Measurements from ENCODE around the gene CD69.
A peak's percentile ranks its signal among the peaks of the same experiment; 100 is the strongest.

Gene CD69

DNA sequence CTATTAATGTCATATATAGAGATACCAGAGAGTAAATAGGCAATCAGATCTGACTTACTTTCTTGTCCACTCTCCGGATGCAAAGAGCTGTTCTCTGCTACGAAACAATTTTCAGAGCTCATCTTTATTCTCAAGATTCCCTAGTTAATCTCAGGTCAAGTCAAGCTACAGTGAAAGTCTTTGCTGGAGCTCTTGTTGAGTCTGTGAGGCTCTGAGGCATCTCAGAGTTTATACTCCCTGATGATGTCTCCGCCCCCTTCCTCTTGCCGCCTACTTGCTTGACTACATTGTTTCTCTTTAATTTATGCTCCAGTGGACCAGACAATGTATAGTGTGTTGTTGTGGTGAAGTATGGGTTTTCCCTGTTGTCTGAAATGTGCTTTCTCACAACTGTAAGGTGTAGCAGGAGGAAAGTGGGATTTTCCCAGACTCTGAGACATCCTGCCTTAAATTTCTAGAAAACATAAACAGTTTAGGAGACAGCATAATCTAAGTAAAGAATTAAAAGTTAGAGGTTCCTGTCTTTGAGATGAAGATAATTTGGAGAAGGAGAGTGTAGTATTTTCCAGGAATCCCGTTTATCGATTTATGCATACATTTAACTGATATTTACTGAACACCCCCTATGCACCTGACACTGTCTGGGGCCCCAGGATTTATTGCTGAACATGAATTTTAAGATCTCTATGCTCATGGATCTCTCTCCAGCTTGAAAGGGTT lies at the start of gene CD69:
Gene CD69 (minus strand): TSS at position 203 of the 720 bp plus-strand sequence. CDS start 81 bp downstream, at position 122.
- no peak for DNase-seq

DNA sequence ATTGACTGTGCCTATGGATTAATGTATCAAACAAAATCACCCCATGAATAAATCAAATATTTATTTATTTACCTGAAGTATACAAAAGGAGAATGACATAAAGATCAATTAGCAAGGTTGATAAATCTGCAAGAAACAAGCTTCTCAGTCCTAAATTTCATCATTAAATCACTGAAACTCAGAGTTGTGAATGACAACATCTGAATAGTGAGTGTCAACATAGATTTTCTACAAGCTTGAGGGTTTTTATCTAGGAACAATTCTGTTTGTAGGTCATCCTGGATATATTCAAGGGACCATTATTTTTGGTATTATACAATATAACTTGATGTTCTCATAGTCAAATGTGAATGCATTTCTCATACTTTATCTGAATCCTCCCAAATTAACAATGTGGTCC lies 49.2 kb upstream of the CD69 start:
- DNase-seq, result no peak

DNA sequence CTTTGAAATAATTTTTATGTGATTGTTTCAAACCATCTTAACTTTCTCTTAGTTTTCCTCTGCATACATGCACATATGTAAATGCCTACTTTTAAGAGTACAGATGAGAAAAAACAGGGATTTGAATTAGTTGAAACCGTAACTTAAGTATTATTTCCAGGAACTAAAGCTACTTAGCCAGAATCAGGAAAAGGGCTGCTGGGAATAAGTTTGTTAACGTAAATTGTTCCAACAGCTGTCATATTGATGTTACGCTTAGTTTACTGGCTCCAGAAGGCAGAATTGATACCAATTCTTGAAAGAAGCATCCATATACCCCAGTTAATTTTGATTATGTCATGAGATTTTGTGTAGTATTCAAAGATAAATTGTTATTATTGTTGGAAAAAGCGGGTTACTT lies 48.6 kb upstream of the CD69 start:
- DNase-seq, result no peak

DNA sequence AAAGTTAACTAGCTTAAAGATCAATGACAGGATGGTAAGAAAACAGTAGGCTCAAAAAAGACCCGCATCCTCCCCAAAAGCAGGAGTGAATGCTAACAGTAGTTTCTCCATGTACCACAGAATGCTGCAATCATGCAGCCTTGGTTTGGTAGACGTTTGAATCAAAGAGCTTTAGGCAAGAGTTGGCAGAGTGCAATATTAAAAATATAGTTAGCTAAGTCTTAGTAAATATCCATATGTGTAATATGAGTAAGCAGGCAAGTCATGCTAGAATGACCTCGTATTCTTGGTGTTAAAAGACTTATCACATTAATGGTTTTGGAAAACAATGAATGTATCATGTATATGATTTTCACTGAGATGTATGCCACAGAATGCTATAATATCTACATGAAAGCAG lies 47.8 kb upstream of the CD69 start:
- no peak for DNase-seq

DNA sequence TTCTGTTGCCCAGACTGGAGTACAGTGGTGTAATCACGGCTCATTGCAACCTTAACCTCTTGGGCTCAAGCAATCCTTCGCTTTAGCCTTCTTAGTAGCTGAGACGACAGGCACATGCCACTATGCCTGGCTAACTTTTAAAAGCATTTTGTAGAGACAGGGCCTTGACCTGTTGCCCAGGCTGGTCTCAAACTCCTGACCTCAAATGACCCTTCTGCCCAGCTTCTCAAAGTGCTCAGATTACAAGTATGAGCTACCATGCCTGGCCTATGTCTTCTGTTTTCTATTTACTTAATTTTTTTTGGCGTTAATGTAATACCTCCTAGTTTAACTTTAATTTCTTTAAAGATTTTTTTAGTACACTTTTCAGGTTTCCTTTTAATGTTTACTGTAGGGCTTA lies 46.0 kb upstream of the CD69 start:
- no peak for DNase-seq

DNA sequence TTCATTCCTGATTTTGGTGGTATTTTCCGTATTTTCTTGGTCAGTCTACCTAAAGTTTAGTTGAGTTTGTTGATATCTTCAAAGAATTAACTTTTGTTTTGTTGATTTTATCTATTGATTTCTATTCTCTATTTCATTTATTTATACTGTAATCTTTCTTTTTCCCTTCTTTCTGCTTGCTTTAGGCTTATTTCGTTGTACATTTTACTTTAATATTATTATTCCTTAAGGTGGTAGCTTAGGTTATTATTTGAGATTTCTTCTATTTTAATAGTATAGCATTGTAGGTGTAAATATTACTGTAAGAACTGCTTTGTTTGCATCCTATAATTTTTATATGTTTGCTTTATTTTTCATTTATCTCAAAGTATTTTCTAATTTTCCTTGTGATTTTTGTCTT lies 45.2 kb upstream of the CD69 start:
- DNase-seq, result no peak

DNA sequence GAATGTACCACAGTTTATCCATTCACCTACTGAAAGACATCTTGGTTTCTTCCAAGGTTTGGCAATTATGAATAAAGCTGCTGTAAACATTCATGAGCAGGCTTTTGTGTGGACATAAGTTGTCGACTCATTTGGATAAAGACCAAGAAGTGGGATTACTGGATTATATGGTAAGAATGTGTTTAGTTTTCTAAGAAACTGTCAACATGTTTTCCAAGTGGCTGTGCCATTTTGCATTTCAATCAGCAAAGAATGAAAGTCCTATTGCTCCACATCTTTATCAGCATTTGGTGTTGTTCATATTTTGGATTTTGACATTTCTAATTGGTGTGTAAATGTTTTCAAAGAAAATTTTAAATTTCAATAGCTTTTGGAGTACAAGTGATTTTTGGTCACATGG lies 39.3 kb upstream of the CD69 start:
- DNase-seq, result no peak

DNA sequence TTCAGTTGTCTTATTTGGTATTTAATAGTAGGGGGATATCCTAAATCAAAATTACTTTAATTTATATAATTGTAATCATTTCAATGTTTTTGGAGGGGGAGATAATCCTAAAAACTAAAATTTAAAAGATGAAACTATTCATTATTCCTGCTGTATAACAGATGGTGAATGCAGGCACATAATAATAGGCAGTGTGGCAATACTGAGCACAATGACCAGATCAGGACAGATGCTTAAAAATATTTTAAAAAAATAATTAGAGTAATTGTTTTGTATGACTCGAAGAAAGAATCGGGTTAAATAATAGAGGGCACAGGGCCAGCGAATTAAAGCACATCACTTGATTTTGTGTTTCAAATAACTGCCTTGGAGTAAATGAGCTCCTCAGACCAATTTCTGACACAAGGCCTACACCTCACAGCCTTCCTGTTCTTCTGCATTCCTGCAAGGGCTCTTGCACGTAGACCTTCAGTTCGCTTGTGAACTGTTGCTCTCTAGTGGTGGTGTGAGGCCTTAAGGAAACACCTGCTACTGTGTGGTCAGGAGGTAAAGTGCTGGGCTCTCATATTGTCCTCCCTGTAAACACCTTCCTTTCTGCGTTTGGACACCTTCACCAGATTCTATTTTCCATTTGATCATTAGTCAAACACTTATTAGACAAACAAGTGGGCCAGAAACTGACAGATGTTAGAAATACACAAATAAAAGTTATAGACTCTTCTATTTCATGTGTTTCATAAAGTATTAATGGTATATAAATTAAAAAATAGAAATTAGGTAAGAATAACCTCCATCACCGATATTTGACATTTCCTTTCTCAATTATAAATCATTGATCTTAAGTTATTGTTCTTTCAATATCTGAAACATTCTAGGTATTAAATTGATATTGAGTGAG lies 37.3 kb upstream of the CD69 start:
- peak; percentile 15 for DNase-seq

DNA sequence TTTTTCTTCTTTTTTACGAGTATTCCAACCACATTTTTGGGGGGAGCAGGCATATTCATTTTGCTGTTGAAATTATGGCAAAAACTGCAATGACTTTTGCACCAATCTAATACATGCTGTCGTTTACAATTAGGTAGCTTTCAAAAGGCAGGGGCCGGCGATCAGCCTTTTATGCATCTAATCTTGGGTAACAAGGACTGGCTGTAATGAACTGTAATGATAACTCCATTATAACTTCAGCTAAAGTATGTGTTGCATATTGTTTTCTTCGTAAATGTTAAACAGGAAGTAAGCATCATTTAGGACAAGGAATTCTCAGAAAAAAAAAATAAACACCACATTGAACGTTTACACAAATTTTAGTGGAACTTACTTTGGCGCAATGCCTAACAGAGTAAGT lies 36.3 kb upstream of the CD69 start:
- DNase-seq, result no peak

DNA sequence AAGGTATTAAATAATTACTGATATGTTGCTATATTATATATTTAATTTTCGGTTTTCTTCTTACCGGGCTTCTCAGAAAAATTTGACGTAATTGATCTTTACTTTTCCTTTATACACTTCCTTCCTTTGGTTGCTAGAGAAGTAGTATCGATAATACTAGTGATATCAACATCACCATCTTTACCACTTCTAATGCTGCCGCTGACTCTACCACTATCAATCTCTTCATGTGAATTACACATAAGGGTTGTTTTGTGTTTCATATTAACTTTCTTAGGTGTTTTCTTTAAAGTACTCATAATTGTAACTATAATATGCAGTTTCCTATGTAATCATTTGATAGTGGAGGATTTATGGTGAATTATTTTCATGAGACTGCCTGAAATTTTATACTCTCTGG lies 35.6 kb upstream of the CD69 start:
- DNase-seq, result no peak

DNA sequence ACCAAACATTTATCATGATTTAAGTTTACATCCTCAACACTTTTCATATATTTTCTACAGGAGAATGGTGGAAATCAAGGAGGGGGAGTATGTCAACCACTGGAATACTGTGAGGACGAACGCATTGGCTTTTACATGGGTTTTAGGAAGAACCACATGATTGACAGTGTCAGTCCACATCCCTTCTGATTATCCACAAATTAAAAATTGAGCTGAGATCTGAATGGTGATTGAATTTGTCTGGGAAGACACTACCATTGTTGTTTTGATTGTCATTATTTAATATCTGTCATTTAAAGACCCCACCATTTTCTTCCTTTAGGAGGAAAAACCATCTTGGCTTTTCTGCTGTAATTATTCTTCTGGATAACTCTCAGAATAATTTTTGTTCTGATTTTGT lies 35.2 kb upstream of the CD69 start:
- no peak for DNase-seq

DNA sequence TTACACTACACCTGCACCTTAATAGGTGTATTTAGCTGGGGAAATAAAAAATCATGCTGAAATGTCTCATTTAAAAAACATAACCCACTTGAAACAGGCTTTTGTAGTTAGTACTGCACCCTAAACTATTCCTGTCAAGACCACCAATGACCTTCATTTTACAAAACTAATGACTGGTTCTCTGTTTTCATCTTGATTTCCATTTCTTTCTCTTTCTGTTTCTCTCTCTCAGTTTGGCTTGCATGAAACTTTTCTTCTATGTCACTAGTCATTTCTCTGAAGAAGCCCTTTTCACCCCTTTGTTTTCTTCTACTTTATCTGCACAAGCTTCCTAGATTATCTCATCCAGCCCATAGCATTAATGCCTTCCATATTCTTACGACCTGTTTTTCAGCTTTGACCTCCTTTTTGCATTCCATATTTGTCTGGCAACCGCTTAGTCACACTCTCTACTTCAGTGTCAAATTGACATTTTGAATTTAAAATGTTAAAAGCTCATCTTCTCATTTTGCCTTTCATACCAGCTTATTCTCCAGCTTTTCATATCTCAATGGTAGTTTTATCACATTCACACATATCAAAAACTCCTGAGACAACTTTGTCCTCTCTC lies 33.9 kb upstream of the CD69 start:
- no peak for DNase-seq

DNA sequence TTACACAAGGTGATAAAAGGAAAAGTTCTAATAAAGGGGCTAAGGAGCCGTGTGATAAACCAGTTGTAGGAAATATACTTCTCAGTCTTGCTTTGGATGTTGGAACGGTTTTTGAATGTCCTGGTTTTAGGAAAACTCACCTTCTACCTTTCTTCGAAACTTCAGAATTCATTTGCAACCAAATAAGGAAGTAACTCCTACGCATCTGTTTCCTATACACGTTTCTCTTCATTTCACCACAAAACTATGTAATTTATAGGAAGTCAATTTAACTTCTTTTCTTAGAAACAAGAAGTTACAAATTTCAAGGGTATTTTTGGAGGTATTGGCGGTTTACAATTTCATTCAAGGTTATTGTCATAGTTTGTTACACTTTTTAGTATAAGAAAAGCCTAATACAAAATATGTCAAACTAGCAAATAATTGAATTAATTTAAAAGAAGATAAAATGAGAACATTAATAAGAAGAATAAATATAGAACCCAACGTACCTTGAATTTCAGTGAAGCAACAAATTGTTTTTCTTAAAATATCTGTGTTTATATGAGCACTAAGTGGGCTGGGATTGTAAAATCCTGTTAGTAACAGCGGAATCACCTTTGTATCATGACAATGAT lies 33.2 kb upstream of the CD69 start:
- DNase-seq, result no peak

DNA sequence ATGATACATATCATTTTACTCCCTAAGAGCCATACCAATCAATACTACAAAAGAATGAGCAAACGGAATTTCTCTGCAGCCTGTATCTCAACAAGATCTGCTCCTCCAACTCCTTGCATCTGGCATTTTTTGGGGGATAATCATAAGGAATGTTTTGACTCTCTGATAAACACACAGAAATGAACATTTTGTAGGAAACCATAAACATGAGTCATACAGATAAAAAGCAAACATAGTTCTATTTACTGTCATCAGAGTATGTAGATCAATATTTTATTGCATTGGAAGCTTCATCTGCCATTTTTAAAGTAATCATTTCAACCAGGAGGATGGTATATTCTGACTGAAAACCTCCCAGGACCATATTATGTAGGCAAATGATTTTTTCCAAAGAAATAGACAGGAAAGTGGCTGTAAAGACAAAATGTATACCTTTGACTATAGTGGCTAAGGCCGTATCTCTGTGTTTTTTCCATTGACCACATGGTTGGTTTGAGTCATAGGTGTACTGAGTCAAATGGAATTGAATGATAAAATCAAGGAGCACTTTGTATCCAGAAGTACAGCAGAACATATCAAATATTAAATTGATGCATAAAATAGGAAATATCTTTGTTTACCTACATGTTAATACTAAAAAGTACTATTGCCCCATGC lies 32.4 kb upstream of the CD69 start:
- DNase-seq, result peak; percentile 61

DNA sequence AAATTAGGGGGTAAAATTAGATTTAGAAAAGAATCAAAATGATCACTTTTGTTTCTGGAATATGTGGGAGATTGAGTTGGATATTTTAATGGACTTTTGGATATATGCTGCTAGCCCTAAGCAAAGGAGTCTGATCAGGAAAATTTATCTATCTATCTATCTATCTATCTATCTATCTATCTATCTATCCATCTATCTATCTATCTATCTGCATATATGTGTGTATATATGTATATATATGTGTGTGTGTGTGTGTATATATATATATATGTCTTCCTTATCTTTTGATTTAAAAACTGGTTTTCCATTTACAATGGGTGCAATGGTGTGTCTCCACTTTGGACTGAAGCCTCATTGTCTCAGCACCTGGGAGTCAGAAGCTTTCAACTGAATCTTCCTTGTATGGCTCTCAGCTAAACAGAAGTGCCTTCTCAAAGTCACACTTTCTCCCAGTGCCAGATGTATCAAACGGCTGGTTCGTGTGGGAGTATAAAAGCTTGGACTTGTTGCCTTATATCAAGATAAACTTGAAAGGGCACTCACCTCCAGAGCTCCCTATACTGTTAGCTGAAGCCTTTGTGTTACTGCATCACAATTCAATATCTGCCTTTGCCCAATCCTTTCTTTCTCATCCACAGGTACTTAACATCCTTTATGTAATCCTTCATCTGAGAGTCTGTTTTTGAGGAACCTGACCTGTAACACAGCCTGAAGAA lies 31.6 kb upstream of the CD69 start:
- no peak for DNase-seq

DNA sequence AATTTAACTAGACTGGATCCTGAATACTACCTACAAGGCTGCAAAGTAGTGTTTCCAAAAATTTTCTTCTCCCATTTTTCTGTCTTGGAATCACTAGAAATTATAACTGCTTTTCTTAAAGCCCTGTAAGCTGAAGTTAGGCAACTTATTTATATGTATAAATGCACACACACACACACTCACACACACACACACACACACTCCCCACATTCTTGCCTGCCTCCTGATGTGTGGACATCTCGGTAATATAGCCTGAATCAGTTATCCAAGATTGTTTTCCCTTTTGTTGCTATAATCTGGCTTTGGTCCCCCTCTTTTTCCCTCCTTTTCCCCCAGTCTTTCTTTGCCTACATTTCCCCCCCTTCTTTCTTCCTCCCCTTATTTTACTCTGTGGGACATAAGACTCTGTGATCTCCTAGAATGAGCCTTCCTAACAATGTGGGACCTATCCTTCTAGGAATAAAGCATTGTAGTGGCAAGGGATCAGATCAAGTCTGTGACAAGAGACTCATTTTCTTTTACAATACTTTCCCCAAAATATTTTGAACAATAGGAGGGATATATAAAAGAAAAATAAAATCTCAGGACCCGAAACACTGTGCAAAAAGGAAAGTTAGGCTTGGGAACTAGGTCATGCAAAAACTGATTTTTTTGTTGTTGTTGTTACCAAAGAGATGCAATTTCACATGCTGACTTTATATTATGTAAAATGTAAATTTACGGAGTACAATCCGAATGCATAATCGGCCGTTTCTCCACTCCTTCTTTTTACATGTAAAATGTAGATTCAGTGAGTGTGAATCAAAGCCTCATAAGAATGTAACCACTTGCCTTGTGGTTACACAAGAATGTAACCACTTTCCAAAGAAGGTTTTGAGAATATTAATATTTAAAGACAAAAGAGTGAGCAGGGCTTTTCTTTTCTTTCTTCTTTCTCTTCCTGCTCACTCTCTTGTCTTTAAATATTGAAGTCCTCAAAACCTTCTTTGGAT lies 26.3 kb upstream of the CD69 start:
- peak; percentile 27 for DNase-seq

DNA sequence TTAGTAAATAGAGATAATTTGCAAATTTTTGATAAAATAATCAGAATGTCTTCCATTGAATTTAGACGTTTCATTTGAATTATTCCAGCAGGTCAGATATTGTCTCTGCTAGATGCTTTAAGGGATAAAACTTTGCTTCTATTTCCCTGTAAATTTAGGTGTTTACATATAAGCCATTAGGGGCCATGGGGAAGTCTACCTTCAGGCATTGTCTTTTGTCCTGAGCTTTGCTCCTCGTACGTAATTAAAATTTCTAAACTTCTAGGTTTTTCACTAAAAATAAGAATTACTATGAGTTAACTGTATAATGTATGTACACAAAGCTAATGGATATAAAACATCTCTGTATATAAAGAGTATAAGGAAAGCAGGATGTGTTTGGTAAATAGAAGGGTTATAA lies 24.1 kb upstream of the CD69 start:
- no peak for DNase-seq

DNA sequence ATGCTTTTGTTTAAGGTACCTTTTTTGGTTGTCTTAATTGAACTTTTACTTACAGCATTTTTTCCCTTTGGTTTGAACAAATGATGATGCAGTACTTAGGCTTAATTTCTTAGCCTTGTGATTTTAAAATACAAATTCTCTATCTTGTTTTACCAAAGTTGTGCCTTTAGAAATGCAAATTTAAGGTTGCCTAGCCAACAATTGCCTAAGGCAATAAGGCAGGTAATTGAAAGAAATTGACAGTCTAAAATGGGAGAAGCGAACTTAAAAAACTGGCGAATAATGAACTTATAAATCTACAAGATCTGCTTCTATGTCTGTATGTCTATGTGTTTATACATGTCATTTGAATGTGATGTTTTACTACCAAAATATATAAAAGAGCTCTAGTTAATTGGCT lies 23.6 kb upstream of the CD69 start:
- no peak for DNase-seq

DNA sequence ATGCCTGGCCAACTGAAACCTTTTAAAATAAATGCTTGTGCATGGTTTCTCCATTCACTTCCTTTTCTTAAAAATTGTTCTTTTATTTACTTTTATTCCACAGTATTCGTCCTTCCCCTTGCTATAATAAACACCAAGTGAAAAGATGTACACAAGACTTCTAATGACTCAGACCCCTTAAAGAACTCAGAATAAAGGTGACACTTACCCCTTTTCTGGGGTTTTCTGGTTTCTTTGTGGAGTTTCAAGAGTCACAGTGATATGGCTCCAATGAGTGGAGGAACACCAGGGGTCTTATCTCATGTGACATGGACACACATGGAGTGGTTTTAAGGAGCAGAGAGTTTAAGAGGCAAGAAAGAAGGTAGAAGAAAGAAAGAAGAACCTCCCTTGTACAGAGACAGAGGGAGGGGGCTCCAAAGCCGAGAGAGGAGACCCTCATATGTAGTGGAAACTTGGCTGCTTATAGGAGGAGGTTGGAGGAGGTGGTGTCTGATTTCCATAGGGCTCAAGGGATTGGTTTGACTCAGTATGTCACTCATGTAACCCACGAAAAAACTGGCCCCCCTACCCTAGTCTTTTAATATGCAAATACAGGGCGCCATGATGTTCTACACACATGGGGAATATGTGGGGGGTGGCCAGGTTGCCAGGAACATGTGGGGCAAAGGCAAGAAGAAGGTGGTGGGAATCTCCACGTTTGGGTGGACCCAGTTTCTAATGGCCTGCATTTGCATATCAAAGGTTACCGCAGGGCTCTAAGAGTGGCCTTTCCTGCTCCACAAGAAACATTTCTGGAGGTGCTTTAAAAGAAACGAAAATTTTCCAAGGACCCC lies 22.1 kb upstream of the CD69 start:
- no peak for DNase-seq

DNA sequence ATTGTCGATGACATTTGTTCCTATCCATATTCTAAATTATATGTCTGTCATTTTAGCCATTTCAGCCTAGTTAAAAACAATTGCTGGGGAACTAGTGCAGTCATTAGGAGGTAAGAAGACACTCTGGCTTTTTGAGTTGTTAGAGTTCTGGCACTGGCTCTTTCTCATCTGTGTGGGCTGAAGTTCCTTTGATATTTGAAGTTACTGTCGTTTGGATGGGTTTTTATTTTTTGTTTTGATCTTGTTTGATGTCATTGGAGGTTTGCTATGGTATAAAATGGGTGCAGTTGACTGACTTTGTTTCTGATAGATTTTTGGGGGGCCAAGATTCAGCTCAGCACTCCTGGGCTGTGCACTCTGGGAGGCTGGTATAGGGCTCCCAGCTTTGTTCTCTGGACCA lies 20.7 kb upstream of the CD69 start:
- DNase-seq, result no peak
